Left renal pelvis (tissue), 4 donors: Measurements from ENCODE around the gene RTL10. TPM values are rescaled to one million over a fixed set of nuclear protein-coding genes. Genes with fewer than 3 reads are reported as not detected.

Experiments
- DNase-seq, 4 donors: peaks; one replicate each; pipeline ENCODE4 v3.0.0-alpha.2; 2013; ENCODE audit warnings: low read depth in 4 of 4, low spot score in 3 of 4
- polyA plus RNA-seq, 4 donors: library from polyadenylated mRNA; unstranded; fragments of 120-200 nt; gene quantifications; one replicate each; pipeline ENCODE4 v1.2.1, GENCODE V29; 2013; ENCODE audit not compliant: insufficient read length in 4 of 4

RTL10 gene
- polyA plus RNA-seq, 4 donors: 15.3 to 29.7 (median 20.1) TPM

GRCh38 chr22:19866665-19867009 lies 12.0 kb upstream of the RTL10 start:
- DNase-seq: no peak

GRCh38 chr22:19865141-19865829 lies 10.6 kb upstream of the RTL10 start:
- no peak for DNase-seq

GRCh38 chr22:19864538-19865106 lies 9.9 kb upstream of the RTL10 start:
- no peak for DNase-seq

- no peak for DNase-seq
These were observed 8.9 kb upstream of the RTL10 start for GRCh38 chr22:19863571-19863970.

GRCh38 chr22:19862619-19863246 lies 8.1 kb upstream of the RTL10 start:
- DNase-seq: no peak

GRCh38 chr22:19859861-19860510 lies 5.3 kb upstream of the RTL10 start:
- DNase-seq: no peak

- DNase-seq: no peak
These were observed 2.7 kb upstream of the RTL10 start for GRCh38 chr22:19857382-19857781.

GRCh38 chr22:19855504-19856409 lies 1.1 kb upstream of the RTL10 start:
- peak in 1 of 4 donors; percentile 57 for DNase-seq

- DNase-seq: no peak
These were observed 546 bp downstream of the RTL10 start for GRCh38 chr22:19853879-19854777.

GRCh38 chr22:19853058-19853878 lies 1.4 kb downstream of the RTL10 start:
- no peak for DNase-seq

GRCh38 chr22:19852177-19852781 lies 2.4 kb downstream of the RTL10 start:
- DNase-seq: no peak

- DNase-seq: no peak
These were observed 3.1 kb downstream of the RTL10 start for GRCh38 chr22:19851291-19852176.

GRCh38 chr22:19850763-19851109 lies 3.9 kb downstream of the RTL10 start:
- DNase-seq: no peak

- no peak for DNase-seq
These were observed 4.6 kb downstream of the RTL10 start for GRCh38 chr22:19849835-19850762.

- no peak for DNase-seq
These were observed 6.1 kb downstream of the RTL10 start for GRCh38 chr22:19848298-19849224.

GRCh38 chr22:19847345-19847632 lies 7.4 kb downstream of the RTL10 start:
- DNase-seq: no peak
